GM21360 (cell line): ENCODE data around the gene GLYATL2.
A peak's percentile ranks its signal among the peaks of the same experiment; 100 is the strongest.

Source experiments
- ATAC-seq: cut with Tn5 transposase; IDR thresholded peaks from one replicate; pipeline ENCODE4 v1.9.1; 2021; ENCODE audit warnings: mild to moderate bottlenecking, moderate library complexity; ENCODE audit not compliant: unreplicated experiment

The GLYATL2 gene

GRCh38 chr11:58844361-58845005 is at the start of gene GLYATL2:
TSS of gene GLYATL2 (minus strand) at chr11:58844704. CDS start at chr11:58839612, 5,092 bp downstream.
- no peak for ATAC-seq

GRCh38 chr11:58893899-58894298 is 49.4 kb upstream of the GLYATL2 start:
- no peak for ATAC-seq

GRCh38 chr11:58888579-58888978 is 44.1 kb upstream of the GLYATL2 start:
- ATAC-seq, result no peak

GRCh38 chr11:58887452-58887851 is 42.9 kb upstream of the GLYATL2 start:
- ATAC-seq, result no peak

- no peak for ATAC-seq
These were observed 36.1 kb upstream of the GLYATL2 start for GRCh38 chr11:58880625-58881024.

- no peak for ATAC-seq
These were observed 35.7 kb upstream of the GLYATL2 start for GRCh38 chr11:58880166-58880565.

- ATAC-seq, result no peak
These were observed 23.1 kb upstream of the GLYATL2 start for GRCh38 chr11:58867556-58867955.

GRCh38 chr11:58866788-58867187 is 22.3 kb upstream of the GLYATL2 start:
- ATAC-seq, result no peak

DNA sequence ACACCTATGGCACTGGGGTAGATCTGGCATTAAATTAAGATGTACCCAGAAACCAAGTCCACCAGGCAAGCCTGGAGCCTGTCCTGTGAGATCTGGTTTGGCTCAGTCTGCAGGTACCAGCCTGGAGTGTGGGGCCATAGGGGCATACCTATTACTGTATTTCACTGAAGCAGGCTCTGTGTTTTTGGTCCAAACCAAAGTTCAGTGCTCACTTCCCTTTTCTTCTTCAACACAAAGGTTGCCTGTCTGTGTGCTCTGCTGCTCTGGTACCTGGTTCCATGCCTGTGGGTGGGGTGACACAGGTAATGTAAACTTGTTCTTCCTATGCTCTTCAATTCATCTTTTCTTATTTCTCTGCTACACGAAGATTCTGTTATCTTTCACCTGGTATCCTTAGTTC is 19.8 kb upstream of the GLYATL2 start:
- no peak for ATAC-seq

DNA sequence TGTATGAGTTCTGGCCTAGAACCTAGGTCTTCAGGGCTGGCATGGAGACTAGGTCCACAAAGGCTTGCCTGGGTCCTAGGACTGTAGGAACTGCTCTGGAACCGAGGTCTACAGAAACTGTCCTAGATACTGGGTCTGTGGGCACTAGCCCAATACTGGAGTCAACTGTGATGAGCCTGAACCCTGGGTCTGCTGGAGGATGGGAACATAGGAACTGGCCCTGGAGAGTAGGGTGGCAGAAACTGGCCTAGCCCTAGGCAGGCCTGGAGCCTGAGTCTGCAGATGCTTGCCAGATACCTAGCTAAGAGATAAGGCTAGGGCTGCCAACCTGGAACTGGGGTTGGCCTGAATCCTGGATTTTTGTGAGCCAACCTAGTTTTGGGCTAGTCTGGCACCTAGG is 19.2 kb upstream of the GLYATL2 start:
- ATAC-seq, result no peak

GRCh38 chr11:58861533-58861932 is 17.0 kb upstream of the GLYATL2 start:
- ATAC-seq, result no peak

DNA sequence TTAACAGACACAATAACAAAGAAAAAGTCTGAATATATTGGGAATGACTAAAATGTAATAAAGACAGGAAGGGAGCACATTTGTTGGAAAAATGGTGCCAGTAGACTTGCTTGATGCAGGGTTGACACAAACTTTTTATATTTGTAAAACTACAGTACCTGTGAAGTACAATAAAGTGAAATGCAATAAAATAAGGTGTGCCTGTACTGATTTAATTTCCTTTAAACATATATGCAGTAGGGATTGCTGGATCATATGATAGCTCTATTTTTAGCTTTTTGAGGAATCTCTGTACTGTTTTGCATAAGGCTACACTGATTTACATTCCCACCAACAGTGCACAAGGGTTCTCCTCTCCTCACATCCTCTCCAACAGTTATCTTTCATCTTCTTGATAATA is 12.3 kb upstream of the GLYATL2 start:
- no peak for ATAC-seq

DNA sequence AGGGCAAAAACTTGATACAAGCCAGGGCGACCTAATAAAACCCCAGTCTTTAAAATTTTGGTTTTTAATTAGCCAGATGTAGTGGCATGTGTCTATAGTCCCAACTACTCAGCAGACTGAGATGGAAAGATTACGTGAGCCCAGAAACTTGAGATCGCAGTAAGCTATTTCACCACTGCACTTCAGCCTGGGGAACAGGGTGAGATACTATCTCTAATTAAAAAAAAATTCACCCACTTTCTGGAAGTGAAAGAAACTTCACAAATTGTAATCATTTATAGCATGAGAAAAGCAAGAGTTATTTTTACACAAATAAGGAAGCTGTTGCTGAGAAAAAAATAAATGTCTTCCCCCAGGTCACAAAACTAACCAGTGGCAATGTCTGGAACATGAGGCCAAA is 882 bp upstream of the GLYATL2 start:
- no peak for ATAC-seq

DNA sequence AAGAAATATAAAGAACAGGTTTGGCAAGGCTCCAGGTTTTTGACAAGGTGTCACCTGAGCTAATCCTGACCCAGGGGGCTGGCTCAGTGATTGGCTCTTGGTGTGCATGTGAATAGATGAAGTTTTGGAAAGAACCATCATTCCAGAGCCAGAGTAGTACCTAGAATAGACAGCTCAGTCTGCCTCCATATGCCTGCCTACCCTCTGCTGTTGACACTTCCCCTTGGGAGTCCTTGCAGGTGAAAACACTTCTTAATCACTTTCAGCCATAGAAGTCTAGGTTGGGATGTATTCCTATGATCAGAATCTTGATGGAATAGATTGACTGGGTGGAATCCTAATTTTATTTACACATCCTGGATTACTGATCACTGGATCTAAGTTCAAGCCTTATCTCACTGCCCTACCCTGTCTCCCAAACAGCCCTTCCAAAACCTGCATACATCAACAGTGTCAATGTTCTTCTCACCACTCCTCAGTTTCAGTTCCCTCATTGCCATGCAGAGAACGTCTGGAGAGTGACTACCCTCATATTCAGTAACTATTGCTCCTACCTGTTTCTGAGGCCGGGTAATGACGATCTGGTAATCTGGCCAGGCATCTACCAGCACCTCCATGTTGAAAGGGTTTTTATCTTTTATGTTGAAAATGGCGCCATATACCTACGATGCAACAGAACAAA is 6.7 kb downstream of the GLYATL2 start:
- peak; percentile 52 for ATAC-seq

DNA sequence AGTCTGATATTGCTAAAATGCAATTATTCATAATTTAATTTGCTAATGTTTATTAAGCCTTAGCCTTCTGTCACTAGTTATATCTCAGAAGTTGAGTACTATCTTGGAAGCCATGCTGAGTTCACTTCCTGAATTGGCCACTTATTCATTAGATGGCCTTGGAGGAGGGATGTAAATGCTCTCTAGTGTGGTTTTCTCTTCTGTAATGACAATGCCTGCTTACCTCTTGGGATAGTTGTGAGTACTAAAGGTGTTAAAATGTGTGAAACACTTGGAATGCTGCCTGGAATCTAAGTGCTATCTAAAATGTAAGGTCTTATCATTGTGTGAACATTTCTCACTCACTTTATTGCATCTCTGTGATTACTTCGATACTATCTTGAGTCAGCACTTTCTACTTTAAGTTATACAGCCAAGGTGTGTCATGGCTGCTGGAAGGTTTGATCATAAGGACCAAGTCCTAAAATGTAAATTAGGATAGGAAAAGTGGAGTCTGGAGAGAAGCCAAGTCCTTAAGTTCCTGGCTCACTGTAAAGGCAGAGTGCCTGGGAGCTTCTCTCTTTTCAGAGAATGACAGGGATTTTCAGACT is 12.4 kb downstream of the GLYATL2 start:
- ATAC-seq, result no peak

- no peak for ATAC-seq
These were observed 13.7 kb downstream of the GLYATL2 start for GRCh38 chr11:58830673-58831301.

GRCh38 chr11:58829786-58830185 is 14.7 kb downstream of the GLYATL2 start:
- no peak for ATAC-seq

- no peak for ATAC-seq
These were observed 30.8 kb downstream of the GLYATL2 start for GRCh38 chr11:58813693-58814092.

- no peak for ATAC-seq
These were observed 33.0 kb downstream of the GLYATL2 start for GRCh38 chr11:58811499-58811898.

DNA sequence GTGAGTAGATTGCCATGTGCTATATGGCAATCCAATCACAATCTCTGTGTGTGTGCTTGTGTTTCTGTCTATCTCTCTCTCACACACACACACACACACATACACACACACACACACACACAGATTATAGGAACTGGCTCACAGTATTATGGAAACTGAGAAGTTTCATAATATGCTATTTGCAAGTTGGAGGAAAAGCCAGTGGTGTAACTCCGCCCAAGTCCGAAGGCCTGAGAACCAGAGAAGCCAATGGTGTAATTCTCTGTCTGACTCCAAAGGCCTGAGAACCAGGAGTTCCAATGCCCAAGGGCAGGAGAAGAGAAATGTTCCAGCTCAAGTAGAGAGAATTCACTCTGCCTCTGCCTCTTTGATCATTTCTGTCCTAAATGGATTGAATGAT is 37.2 kb downstream of the GLYATL2 start:
- ATAC-seq, result no peak

DNA sequence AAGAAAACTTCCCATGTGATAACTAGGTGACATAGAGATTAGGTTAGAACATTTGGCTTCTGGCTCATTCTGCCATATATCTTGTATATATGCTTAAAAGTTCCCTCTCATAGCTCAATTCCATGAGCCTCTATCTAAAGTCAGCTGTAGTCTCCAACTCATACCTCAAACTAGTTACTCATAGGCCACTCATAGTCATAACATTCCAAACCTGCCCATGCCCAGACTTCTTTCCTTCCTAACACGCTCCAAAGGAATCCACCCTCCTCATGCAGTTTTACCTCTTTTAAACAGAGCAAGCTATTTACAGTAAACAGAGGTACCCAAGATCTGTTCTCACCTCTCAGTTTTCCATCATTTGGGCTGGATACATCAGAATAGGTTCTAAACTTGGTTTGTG is 39.4 kb downstream of the GLYATL2 start:
- ATAC-seq, result no peak

GRCh38 chr11:58801974-58802545 is 42.4 kb downstream of the GLYATL2 start:
- ATAC-seq, result no peak
